ENCODE measurements around the gene PJA1. TPM values are rescaled to one million over a fixed set of nuclear protein-coding genes. Genes with fewer than 3 reads are reported as not detected.
A peak's percentile ranks its signal among the peaks of the same experiment; 100 is the strongest.

Gene PJA1
- total RNA-seq, 1 donor from 2014 or later, result 29.7 TPM

GRCh38 chrX:69150281-69150960 is 14.8 kb downstream of the PJA1 start:
- DNase-seq (ENCODE audit: extremely low spot score, unreplicated experiment), result peak; percentile 38
- no peak overlapping the region for H3K27ac Mint-ChIP-seq (ENCODE audit: unreplicated experiment)
- H3K27me3 Mint-ChIP-seq (ENCODE audit: unreplicated experiment), result no peaks in the 10 kb centered on the region
- no peaks in the 10 kb centered on the region for H3K4me1 Mint-ChIP-seq (ENCODE audit: unreplicated experiment)
- H3K36me3 Mint-ChIP-seq (ENCODE audit: unreplicated experiment), result no peaks in the 10 kb centered on the region
- no peak overlapping the region for H3K4me3 Mint-ChIP-seq (ENCODE audit: unreplicated experiment)
- no peaks in the 10 kb centered on the region for H3K9me3 Mint-ChIP-seq (ENCODE audit: unreplicated experiment)
- TF ChIP-seq CTCF (IDR thresholded peaks at IDR 0.05), result no peak

- no peak for DNase-seq (ENCODE audit: extremely low spot score, unreplicated experiment)
- H3K36me3 Mint-ChIP-seq (ENCODE audit: unreplicated experiment), result no peaks in the 10 kb centered on the region
- H3K4me1 Mint-ChIP-seq (ENCODE audit: unreplicated experiment), result no peaks in the 10 kb centered on the region
- TF ChIP-seq CTCF (IDR thresholded peaks at IDR 0.05), result no peak
- no peak overlapping the region for H3K4me3 Mint-ChIP-seq (ENCODE audit: unreplicated experiment)
- H3K9me3 Mint-ChIP-seq (ENCODE audit: unreplicated experiment), result no peaks in the 10 kb centered on the region
- H3K27ac Mint-ChIP-seq (ENCODE audit: unreplicated experiment), result no peak overlapping the region
- no peaks in the 10 kb centered on the region for H3K27me3 Mint-ChIP-seq (ENCODE audit: unreplicated experiment)
Observed at GRCh38 chrX:69149466-69150280, 15.6 kb downstream of the PJA1 start.

- no peak overlapping the region for H3K27ac Mint-ChIP-seq (ENCODE audit: unreplicated experiment)
- no peak for TF ChIP-seq CTCF (IDR thresholded peaks at IDR 0.05)
Observed at GRCh38 chrX:69148946-69149345, 16.3 kb downstream of the PJA1 start.

GRCh38 chrX:69146739-69147138 is 18.5 kb downstream of the PJA1 start:
- Mint-ChIP-seq H3K27ac (ENCODE audit: unreplicated experiment) (no peak overlapping the region), H3K27me3 (ENCODE audit: unreplicated experiment) (no peaks in the 10 kb centered on the region), H3K36me3 (ENCODE audit: unreplicated experiment) (no peaks in the 10 kb centered on the region), H3K4me3 (ENCODE audit: unreplicated experiment) (no peak overlapping the region), H3K9me3 (ENCODE audit: unreplicated experiment) (no peaks in the 10 kb centered on the region), H3K4me1 (ENCODE audit: unreplicated experiment) (no peaks in the 10 kb centered on the region)
- DNase-seq (ENCODE audit: extremely low spot score, unreplicated experiment), result no peak
- no peak for TF ChIP-seq CTCF (IDR thresholded peaks at IDR 0.05)

More at GRCh38 chrX:69148946-69149345, 16.3 kb downstream of the PJA1 start:
- no peaks in the 10 kb centered on the region for H3K4me1 Mint-ChIP-seq (ENCODE audit: unreplicated experiment)
- DNase-seq (ENCODE audit: extremely low spot score, unreplicated experiment), result no peak
- no peaks in the 10 kb centered on the region for H3K9me3 Mint-ChIP-seq (ENCODE audit: unreplicated experiment)
- no peaks in the 10 kb centered on the region for H3K36me3 Mint-ChIP-seq (ENCODE audit: unreplicated experiment)
- H3K4me3 Mint-ChIP-seq (ENCODE audit: unreplicated experiment), result no peak overlapping the region
- H3K27me3 Mint-ChIP-seq (ENCODE audit: unreplicated experiment), result no peaks in the 10 kb centered on the region

GRCh38 chrX:69145714-69146113 is 19.5 kb downstream of the PJA1 start:
- DNase-seq (ENCODE audit: extremely low spot score, unreplicated experiment), result no peak
- H3K27ac Mint-ChIP-seq (ENCODE audit: unreplicated experiment), result no peak overlapping the region
- H3K36me3 Mint-ChIP-seq (ENCODE audit: unreplicated experiment), result no peaks in the 10 kb centered on the region
- no peaks in the 10 kb centered on the region for H3K9me3 Mint-ChIP-seq (ENCODE audit: unreplicated experiment)
- no peaks in the 10 kb centered on the region for H3K27me3 Mint-ChIP-seq (ENCODE audit: unreplicated experiment)
- no peaks in the 10 kb centered on the region for H3K4me1 Mint-ChIP-seq (ENCODE audit: unreplicated experiment)
- H3K4me3 Mint-ChIP-seq (ENCODE audit: unreplicated experiment), result no peak overlapping the region
- no peak for TF ChIP-seq CTCF (IDR thresholded peaks at IDR 0.05)

Data from osteocyte (in vitro differentiated cells).